Posterior vena cava (tissue), 2 donors: ENCODE data around the gene TNFRSF6B. TPM values are rescaled to one million over a fixed set of nuclear protein-coding genes. Genes with fewer than 3 reads are reported as not detected.
"Not testable (repeated sequence)": the region's sequence is repeated elsewhere in the genome, so short reads cannot be mapped to it uniquely, and the experiment has no call there.

Experiments
- DNase-seq: peaks from one replicate; pipeline ENCODE4 v3.0.0-alpha.2; 2020; ENCODE audit warnings: low spot score
- intact Hi-C, 2 donors: fragments of 100-400 bp; cut with DNase I; formaldehyde crosslinking; loops; one replicate each; pipeline versions ENCODE4 v1.14.1 to v1.14.2; 2022 to 2023
- long read RNA-seq, 2 donors: library from polyadenylated mRNA; unstranded; transcript quantifications; one replicate each; pipeline ENCODE4 v2.0.0, GENCODE V29; 2020 to 2021
- total RNA-seq, 2 donors: library from RNA; stranded (reverse); fragmentation: NEBNext Ultra II Directional; extraction: Animal tissue kit (Norgen Biotek cat#: 25700); gene quantifications; one replicate each; pipeline ENCODE4 v1.2.1, GENCODE V29; 2021
- donor health status: DM: yes; HTN: yes; CAD: no.
- donor health status: DM: yes; HTN: yes; CAD: no.

Gene TNFRSF6B, protein sequence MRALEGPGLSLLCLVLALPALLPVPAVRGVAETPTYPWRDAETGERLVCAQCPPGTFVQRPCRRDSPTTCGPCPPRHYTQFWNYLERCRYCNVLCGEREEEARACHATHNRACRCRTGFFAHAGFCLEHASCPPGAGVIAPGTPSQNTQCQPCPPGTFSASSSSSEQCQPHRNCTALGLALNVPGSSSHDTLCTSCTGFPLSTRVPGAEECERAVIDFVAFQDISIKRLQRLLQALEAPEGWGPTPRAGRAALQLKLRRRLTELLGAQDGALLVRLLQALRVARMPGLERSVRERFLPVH
- 1 to 10 TPM; 5.4 to 7.0 TPM for total RNA-seq
- long read RNA-seq, donor 1, transcript TNFRSF6B-201 (3 exons, 1,141 nt), result major isoform, 7 of 8 reads
- long read RNA-seq, donor 1, partial matches to known transcripts, result 0 of 8 reads
- long read RNA-seq, donor 1, other reads (novel, unspliced or antisense), result 1 of 8 reads
- long read RNA-seq, donor 2, transcript TNFRSF6B-201 (3 exons, 1,141 nt), result major isoform, 69 of 79 reads
- long read RNA-seq, donor 2, partial matches to known transcripts, result 0 of 79 reads
- long read RNA-seq, donor 2, other reads (novel, unspliced or antisense), result 10 of 79 reads

DNA sequence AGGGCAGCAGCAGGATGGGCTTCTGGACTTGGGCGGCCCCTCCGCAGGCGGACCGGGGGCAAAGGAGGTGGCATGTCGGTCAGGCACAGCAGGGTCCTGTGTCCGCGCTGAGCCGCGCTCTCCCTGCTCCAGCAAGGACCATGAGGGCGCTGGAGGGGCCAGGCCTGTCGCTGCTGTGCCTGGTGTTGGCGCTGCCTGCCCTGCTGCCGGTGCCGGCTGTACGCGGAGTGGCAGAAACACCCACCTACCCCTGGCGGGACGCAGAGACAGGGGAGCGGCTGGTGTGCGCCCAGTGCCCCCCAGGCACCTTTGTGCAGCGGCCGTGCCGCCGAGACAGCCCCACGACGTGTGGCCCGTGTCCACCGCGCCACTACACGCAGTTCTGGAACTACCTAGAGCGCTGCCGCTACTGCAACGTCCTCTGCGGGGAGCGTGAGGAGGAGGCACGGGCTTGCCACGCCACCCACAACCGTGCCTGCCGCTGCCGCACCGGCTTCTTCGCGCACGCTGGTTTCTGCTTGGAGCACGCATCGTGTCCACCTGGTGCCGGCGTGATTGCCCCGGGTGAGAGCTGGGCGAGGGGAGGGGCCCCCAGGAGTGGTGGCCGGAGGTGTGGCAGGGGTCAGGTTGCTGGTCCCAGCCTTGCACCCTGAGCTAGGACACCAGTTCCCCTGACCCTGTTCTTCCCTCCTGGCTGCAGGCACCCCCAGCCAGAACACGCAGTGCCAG, at the start of gene TNFRSF6B:
Gene TNFRSF6B, plus strand, starts transcription at position 25 of the 729 bp plus-strand sequence. Its CDS starts 116 bp downstream, at position 141.
- intact Hi-C loops, result no loop called here
- DNase-seq, result peak; percentile 83

DNA sequence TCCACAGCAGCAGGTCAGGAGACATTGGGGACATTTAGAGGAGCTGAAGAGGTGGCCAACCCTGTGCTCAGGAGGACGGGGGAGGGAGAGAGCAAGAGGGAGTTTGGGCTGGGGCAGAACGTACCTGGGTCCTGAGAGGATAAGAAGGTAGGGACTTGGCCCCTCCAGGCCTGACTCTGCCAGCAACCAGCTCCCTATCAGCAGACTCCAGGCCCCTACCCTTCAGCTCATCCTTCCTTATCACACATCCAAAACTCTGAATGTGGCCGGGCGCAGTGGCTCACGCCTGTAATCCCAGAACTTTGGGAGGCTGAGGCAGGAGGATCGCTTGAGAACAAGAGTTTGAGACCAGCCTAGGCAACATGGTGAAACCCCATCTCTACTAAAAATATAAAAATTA, 48.3 kb upstream of the TNFRSF6B start:
- intact Hi-C loops, result loop anchor here in 1 of 2 donors (10.0 kb wide), 1 partner anchor 113 kb away; the partner anchor contains the start of gene PTK6
- no peak for DNase-seq

DNA sequence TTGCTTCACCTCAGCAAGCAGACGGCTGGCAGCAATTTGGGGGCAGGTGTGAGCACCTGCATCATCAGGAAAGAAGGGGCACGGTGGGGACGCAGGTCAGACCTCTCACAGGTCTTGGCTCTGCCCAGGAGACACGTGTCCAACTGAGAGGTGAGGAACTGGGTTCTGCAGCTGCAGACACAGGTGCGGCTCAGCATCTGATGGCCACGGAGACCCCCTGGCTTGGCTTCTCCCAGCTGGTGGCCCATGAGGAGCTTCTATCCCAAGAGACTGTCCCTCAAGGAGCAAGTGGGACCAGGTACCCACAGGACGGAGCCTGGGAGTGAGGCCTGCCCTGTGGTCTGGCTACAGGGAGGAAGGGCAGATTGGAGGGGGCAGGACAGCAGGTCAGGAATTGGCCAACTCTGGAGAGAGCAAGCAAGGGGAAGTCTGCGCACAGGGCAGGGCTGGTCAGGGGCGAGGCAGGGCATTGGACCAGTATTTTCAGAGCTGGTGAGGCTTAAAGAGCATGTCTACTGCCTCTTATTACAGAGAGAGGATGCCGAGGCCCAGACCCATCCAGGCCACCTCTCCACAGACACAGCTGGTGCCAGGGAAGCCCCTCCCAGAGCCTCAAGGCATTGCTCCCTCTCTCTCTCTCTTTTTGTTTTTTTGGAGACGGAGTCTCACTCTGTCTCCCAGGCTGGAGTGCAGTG, 47.4 kb upstream of the TNFRSF6B start:
- intact Hi-C loops, result loop anchor here in 1 of 2 donors (10.0 kb wide), 1 partner anchor 114 kb away; the partner anchor contains the start of gene PTK6

DNA sequence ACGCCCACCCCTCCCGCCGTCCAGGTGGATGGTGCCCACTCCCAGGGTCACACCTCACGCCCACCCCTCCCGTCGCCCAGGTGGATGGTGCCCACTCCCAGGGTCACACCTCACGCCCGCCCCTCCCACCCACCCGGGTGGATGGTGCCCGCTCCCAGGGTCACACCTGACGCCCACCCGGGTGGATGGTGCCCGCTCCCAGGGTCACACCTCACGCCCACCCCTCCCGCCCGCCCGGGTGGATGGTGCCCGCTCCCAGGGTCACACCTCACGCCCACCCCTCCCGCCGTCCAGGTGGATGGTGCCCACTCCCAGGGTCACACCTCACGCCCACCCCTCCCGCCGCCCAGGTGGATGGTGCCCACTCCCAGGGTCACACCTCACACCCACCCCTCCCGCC, 46.0 kb upstream of the TNFRSF6B start:
- DNase-seq, intact Hi-C loops: not testable (repeated sequence)

More for the DNA sequence above, 47.4 kb upstream of the TNFRSF6B start:
- no peak for DNase-seq

DNA sequence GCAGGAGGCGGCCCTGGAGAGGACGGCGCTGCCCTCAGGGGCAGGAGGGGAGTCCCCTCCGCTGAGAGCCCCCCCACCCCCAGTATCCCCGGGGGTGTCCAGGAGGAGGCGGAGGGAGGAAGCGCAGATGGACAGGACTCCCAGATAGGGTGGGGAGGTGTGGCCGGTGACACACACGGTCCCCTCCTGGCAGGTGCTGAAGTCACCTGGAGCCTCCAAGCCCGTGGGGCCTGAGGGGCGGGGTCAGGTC, 44.6 kb upstream of the TNFRSF6B start:
- DNase-seq, result no peak
- intact Hi-C loops, result no loop called here

DNA sequence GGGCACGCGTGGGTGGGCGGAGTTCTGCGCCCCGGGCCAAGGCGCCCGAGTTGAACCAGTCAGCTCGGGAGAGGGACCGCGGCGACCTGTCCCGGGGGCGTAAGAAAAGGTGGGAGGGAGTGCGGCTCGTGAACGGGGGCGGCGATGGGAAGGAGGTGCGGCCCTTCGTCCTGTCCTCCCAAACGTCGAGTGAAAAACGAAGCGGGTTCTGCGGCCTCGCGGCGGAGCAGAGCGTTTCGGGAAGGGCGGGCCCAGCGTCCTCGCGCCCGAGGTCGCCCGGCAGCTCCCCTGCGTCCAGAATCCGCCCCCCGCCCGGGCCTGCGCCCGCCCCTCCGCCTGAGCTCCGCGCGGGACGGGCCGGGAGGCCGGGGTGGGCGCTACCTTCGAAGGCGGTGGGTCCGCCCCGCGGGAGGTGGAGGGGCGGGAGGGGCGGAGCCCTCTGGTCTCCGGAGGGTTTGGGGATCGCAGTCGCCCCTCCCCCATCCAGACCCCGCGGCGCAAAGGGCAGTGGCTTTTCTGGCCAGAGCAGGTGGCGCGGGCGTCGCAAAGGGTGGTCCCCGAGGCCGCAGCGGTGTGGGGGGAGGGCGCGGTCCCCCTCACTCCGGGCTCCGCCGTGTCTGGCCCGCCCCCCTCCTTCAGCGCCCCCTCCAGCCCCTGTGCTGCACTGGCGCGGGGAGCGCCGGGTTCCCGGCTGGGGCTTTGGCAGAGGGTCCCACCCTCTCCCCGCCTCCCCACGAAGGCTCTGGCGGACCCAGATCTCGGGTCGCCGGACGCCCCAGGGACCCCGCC, 44.1 kb upstream of the TNFRSF6B start:
- intact Hi-C loops, result no loop called here
- DNase-seq, result no peak

DNA sequence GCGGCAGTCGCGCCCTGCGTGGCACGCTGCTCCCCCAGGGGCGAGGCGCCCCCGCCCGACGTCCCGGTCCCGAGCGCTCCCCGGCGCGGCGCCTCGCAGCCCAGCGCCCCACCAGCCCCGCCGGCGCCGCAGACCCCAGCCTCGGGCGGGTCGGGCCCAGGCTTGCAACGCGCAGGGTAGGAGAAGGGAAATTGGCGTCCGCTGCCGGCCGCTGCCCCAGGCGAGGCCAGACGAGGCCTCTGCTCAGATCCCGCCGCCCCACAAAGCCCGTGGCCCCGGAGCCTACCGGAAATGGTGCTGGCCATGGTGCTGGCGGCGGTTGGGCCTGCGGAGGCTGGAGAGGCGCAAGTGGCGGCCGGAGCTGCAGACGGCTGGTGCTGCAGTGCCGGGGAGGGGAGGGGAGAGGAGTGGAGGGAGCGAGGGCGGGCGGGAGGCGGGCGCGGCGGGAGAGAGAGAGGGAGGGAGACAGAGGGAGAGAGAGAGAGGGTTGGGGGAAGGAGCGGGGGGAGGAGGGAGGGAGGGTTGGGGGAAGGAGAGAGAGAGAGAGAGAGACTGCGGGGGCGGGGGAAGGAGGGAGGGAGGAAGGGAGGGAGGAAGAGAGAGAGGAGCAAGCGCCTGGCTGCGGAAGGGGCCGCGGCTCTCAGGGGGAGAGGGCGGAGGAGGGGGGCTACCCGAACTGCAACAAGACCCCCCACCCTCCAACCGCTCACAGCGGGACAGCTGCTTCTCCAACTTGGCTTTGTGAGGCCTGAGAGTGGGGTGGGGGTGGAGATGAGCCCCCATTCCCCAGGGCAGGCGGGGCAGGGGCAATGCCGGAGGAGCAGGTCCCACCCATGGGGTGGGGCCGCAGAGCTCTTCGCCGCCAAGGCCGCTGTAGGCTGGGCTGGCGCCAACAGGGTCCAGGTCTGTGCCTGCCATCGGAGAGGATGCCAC, 43.1 kb upstream of the TNFRSF6B start, which contains the start of gene STMN3:
Gene STMN3, minus strand, starts transcription at position 384 of the 933 bp plus-strand sequence. Its CDS starts 79 bp downstream, at position 305.
- intact Hi-C loops, result no loop called here
- peak; percentile 96 for DNase-seq

DNA sequence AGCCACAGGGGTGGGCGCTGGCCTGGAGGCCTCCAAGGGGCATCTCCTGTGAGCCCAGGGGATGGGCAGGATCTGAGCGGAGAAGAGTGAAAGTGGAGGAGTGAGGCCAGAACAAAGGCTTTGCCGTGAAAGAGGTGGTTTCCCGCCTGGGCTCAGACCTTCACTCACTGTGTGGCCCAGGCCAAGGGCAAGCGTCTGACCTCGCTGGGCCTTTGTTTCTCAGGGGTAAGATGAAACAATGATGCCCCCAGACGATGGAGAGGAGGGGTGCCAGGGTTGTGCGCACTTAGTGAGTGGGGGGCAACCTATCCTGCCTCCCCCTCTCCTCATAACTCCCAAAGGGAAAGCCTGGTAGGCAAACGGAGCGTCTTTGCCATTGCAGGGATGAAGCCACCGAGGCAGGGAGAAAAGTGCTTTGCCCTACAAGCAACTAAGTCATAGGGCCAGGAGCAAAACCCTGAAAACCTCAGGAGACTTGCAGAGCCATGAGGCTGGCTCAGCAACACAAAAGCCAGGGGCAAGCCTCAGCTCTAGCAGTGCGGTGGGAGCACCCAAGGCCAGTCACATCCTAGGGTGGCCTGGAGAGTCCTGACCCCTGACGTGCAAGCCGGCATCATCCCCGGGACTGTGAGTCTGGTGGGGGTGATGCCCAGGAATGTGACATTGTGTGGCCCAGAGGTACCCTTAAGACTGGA, 42.3 kb upstream of the TNFRSF6B start:
- intact Hi-C loops, result no loop called here

DNA sequence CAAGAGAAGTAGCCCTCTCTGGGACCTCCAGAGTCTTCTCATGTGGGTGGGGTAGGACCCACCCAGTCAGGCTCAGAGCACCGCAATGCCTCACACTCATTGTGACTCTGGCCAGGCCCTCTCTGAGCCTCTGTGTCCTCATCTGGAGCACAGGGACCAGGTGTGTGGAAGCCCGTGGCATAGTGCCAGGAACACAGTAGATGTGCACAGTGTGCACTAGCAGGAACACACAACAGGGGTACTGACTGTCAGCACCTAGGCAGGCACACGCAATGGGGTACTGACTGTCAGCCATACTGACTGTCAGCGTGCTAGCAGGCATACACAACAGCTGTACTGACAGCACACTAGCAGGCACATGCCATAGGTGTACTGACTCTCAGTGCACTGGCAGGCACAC, 41.2 kb upstream of the TNFRSF6B start:
- intact Hi-C loops, result no loop called here
- DNase-seq, result no peak

More for the DNA sequence above, 42.3 kb upstream of the TNFRSF6B start:
- DNase-seq, result no peak

DNA sequence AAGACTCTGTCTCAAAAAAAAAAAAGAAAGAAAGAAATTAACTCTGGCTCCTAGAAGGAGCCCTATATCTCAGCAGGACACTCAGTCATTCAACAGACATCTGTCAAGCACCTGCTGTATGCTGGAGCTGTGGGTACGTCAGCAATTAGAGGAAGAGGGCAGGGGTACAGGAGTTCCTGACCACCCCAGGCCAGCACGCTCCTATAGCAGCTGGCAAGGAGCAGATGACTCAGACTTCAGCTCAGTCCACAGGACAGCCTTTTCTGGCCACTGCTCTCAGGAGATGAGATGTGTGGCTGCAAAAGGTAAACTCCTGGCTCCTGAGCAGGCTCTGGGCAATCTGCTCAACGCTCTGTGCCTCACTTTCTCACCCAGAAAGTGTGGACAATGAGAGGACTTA, 40.0 kb upstream of the TNFRSF6B start:
- DNase-seq, result no peak
- intact Hi-C loops, result no loop called here

DNA sequence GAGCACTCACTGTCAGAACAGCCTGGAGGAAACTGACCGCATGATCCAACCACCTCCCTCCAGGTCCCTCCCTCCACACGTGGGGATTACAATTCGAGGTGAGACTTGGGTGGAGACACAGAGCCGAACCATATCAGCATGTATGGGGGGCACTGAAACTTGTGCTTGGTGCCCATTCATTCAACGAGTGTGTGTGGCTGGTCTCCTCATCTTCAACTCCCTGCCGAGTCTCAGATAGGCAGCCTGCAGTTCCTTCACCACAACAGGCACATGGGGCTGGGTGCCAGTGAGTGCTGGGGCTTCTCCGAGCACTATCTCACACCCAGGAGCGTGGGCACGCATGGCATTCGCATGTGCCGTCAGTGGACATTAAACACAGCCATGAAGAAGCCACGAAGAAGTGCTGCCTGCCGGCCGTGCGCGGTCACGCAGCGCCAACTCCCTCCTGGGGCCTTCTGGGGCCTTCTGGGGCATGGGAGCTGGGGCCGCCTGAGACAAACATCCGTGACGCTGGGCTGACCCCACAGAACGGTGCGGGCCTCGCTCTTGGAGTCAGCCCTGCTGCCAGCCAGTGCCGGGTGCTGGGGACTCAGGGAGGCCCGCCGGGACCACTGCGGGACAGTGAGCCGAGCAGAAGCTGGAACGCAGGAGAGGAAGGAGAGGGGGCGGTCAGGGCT, 39.1 kb upstream of the TNFRSF6B start:
- no peak for DNase-seq
- intact Hi-C loops, result loop anchor here in 1 of 2 donors (1.0 kb wide), 1 partner anchor 21 kb away; no protein-coding TSS in a partner anchor

DNA sequence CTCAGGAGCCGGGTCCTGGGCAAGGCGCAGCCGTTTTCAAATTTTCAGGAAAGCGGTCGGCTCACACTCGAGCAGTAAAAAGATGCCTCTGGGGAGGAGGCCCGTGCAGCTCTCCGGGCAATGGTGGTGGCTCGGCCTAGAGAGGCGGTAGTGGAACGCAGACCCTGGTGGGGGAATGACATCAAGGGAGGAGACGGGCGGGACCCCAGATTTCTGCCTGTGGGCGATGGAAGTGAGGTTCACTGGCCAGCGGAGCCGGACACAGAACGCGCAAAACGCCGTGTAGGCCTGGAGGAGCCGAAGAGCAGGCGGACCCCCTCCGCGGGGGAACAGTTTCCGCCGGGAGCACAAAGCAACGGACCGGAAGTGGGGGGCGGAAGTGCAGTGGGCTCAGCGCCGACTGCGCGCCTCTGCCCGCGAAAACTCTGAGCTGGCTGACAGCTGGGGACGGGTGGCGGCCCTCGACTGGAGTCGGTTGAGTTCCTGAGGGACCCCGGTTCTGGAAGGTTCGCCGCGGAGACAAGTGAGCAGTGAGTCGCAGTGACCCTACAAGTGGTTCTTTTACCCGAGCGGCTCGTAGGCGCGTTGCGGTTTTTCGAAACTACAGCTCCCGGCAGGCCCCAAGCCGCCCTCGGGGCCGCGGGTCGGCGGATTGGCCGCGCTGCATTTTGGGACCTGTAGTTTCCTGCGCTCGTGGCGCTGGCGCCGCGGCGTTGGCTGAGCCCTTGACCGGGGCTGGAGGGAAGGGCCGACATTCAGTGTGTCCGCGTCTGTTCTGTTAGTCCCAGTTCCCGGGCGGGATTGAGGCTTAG, 38.3 kb upstream of the TNFRSF6B start, which contains the start of gene RTEL1:
Gene RTEL1, plus strand, starts transcription at position 376 of the 812 bp plus-strand sequence. CDS start 1,091 bp downstream, outside the sequence.
- intact Hi-C loops, result loop anchor here in 1 of 2 donors (1.0 kb wide), 1 partner anchor 20 kb away; no protein-coding TSS in a partner anchor
- peak; percentile 98 for DNase-seq

DNA sequence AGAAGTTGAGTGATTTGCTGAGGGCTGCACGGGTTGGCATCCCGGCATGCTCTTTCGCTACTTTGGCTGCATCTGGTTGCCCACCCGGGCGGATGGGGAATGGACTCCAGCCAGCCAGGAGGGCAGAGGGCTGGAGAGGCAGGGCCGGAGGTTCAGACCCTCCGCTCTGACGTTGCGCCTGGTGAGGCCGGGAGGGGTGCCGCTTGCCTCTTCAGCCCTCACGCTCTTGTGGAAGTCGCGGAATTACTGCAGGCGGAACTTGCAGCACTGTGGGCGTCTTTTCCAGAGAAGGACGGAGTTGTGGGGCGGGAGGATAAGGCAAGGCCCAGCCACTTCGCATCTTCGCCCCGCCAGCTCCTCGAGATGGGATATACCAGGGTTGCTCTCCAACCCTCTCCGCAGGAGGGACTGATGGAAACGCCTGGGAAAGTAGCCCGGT, 37.7 kb upstream of the TNFRSF6B start:
- no peak for DNase-seq
- intact Hi-C loops, result no loop called here

DNA sequence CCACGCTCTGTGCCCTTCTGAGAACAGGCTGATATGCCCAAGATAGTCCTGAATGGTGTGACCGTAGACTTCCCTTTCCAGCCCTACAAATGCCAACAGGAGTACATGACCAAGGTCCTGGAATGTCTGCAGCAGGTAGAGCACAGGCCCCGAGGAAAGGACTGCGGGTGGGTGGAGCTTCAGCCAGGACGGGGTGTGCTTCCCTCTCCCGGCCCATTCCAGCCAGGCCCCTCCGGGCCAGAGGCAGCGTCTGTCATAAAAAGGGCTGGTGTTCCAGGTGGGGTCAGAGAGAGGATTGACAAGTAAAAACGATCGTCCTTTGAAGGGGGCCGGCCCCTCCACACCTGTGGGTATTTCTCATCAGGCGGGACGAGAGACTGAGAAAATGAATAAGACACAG, 37.1 kb upstream of the TNFRSF6B start:
- intact Hi-C loops, result no loop called here
- no peak for DNase-seq

DNA sequence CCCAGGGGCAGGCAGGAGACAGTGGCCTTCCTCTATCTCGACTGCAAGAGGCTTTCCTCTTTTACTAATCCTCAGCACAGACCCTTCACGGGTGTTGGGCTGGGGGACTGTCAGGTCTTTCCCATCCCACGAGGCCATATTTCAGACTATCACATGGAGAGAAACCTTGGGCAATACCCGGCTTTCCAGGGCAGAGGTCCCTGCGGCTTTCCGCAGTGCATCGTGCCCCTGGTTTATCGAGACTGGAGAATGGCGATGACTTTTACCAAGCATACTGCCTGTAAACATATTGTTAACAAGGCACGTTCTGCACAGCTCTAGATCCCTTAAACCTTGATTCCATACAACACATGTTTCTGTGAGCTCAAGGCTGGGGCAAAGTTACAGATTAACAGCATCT, 36.3 kb upstream of the TNFRSF6B start:
- DNase-seq, intact Hi-C loops: not testable (repeated sequence)
